UCSD-AML1 (cell line): ENCODE data around the gene SOCS2.

Experiments
- DNase-seq: peaks from one replicate; lab custom pipeline; 2025; ENCODE audit not compliant: unreplicated experiment; lab: John Stamatoyannopoulos, UW

Gene SOCS2

GRCh38 chr12:93565760-93566159 lies 6.7 kb upstream of the SOCS2 start:
- no peak for DNase-seq

- no peak for DNase-seq
These were observed 5.3 kb upstream of the SOCS2 start for GRCh38 chr12:93567174-93567573.

DNA sequence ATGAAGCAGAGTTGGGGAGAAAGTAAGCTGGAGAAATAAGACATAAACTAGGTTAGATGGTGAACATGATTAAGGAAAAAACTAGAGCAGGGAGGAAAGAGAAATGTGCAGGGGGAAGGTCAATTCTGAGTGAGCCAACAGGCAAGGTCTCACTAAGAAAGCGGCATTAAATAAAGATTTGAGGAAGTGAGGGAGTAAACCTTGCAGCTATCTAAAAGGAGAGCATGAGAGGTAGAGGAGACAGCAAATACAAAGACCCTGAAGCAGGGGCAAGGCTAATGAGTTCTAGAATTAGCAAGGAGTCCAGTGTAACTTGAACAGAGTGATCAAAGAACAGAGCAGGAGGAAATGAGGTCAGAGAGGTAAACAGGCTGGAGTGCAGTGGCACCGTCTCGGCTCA lies 4.4 kb upstream of the SOCS2 start:
- no peak for DNase-seq

GRCh38 chr12:93569301-93569655 lies 3.2 kb upstream of the SOCS2 start:
- DNase-seq = no peak

DNA sequence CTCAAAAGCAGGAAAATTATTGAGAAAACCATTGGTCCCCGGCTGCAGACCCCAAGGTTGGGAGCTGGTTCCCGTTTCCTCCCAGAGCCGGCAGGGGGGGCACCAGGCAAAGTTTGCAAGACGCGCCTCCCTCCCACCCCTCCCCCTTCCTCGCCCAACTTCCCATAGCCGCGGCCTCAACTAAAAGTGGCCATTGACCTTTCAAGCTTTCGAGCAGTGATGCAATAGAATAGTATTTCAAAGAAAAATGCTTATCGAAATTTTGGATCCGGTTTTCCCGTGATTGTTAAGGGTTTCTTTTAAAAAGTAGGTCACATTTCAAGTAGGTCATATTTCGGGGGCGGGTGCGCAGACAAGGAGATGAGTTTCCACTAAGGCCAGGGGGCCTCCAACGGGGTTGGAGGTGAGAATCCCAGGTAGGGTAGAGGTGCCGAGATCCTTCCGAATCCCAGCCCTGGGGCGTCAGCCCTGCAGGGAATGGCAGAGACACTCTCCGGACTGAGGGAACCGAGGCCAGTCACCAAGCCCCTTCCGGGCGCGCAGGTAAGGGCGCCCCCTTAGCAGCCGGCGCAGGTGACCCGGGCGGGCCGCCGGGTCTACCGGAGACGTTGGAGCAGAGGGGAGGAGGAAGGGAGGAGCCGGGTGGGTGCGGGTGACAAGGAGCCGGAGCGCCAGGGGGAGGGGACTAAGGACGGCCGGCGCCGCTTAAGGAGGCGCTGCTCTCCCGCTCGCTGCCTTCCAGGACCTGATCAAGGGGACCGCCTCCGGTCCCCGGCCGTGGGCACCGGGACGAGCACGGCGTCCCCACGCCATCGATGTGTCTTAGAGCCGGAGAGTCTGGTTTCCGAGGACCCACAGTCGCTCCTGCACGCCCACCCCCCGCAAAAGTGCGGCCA lies 2.6 kb upstream of the SOCS2 start:
- peak; percentile 85 for DNase-seq

DNA sequence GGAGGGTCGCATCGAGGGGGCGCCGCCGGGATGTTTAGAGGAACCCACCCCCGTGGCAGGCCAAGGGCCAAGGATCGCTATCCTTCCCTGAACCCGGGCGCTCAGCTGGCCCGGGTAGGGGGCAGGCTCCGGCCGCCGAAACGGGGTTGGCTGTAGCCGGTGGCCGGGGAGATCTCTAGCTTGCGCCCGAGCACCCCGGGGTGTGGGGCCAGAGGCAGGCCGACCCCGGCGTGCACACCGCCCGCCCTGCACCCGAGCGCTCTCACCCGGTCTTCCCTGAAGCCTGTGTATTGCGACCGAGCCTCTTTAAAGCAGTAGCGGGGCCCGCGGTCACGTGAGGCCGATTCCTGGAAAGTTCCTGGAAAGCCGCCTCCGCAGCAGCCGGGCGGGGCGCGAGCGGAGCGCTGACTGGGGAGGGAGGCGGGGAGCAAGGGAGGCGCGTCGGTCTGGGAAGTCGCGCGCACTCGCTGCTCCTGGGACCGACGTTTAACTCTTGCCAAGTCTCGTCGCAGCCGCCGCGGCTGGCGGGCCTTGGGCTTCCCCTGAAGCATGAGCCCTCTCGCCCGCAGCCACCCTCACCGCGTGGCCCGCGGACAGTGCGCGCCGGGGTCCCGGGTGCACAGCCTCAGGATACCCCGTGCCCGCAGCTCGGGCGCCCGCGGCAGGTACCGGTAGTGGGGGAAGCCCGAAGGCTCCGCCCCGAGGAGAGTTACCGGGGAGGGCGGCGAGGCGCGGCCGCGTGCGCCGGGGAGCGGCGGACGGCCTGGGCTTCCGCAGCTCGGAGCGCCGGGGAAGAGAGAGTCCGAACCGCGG lies 1.7 kb upstream of the SOCS2 start:
- DNase-seq = peak; percentile 97

DNA sequence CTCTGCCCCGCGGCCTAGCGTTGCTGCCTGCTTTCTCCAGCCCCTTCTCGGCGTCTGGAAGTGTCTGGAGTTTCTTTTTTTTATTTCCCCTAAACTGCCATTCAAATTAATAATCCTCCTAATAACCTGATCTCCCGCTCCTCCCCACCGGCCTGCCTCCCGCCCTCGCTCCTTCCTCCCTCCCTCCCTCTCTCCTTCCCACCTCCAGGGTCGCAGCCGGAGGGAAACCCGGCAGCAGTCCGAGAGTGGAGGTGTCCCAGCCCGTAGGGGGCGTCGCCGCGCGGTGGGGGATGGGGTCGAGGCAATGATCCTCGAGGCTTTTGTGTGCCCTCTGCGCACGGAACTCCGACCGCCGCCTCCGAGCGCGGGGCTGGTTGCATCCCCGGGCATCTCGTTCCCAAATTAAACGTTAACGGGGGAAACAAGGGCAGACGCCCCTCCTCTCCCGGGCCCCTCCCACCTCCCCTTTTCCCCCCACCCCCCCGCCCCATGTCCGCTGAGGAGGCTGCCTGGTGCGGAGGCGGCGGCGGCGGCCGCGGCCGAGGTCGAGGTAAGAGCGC lies 1.0 kb upstream of the SOCS2 start:
- DNase-seq = peak; percentile 85

DNA sequence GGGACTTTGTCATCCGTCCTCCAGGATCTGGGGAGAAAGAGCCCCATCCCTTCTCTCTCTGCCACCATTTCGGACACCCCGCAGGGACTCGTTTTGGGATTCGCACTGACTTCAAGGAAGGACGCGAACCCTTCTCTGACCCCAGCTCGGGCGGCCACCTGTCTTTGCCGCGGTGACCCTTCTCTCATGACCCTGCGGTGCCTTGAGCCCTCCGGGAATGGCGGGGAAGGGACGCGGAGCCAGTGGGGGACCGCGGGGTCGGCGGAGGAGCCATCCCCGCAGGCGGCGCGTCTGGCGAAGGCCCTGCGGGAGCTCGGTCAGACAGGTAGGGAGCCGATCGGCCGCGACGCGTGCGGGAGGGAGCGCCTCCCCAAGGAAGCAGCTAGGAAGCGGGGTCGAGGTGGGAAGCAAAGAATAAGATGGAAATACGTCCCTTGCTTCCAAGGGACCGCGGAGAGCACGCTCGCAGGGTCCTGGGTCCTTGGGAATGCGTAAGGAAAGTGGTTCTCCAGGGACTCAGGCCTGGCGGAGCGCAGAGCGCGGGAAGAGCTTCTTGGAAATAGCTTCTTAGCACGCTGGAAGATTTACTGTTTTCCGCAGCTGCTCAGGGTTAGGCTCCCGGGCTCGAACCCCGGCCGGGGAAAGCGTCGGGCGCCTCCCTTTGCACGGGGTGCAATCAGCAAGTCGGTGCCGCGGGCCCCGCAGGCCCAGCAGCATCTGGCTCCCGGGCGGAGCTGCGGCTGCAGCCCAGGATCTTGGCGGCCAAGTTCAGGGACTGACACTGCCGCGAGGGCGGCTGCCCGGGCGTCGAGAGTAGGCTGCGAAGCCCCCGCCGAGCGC lies 457 bp downstream of the SOCS2 start:
- DNase-seq = no peak

DNA sequence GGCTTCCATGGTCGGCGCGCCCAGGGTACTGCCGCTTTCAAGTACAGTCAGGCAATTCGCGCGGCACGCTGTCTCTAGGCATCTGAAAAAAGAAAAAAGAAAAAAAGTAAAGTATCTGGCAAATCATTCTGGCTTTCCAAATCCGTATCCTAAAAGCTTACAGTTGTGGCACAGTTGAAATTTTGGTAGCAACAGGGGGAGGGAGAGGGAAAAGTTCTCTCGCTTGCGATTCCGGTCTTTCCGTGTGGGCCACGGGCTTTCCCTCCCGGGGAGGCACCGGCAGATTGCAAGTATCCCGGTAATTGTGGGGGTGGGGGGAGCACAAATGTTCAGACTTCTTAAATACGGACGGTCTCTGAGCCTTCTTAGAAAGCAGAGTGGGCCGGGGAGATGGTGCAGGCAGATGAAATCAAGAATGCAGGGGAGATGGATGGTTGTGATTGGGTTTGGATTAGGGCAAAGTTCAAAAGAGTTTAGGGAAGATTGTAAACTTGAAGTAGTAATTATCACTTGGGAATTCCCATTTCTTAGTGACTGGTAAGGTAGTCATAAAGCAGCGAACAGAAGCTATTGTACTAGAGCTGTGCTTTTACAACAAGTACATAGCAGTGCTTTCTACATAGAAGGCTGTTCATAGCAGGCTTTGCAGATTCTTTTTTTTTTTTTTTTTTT lies 1.2 kb downstream of the SOCS2 start:
- DNase-seq = no peak

DNA sequence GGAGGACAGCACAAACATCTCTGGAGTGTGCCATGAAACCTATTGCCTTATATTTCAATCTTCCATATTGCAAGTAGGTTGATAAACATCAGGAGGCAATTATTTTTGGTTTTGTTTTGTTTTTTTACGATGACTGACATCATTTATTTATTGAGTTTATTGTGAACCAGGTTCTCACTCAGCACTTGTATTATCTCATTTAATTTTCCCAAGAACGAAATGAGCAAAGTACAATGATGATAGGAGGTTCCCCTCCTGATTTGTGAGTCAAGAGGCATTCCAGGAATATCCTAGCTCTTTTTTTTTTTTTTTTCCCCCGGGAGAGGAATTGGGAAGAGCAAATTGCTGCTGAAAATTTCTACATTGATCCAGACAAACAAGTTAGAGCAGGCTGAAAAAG lies 4.7 kb downstream of the SOCS2 start:
- no peak for DNase-seq

- no peak for DNase-seq
These were observed 5.7 kb downstream of the SOCS2 start for GRCh38 chr12:93578221-93578620.

GRCh38 chr12:93580682-93581081 lies 8.2 kb downstream of the SOCS2 start:
- DNase-seq = no peak

- no peak for DNase-seq
These were observed 8.9 kb downstream of the SOCS2 start for GRCh38 chr12:93581370-93581769.

GRCh38 chr12:93582351-93582750 lies 9.9 kb downstream of the SOCS2 start:
- DNase-seq = no peak

DNA sequence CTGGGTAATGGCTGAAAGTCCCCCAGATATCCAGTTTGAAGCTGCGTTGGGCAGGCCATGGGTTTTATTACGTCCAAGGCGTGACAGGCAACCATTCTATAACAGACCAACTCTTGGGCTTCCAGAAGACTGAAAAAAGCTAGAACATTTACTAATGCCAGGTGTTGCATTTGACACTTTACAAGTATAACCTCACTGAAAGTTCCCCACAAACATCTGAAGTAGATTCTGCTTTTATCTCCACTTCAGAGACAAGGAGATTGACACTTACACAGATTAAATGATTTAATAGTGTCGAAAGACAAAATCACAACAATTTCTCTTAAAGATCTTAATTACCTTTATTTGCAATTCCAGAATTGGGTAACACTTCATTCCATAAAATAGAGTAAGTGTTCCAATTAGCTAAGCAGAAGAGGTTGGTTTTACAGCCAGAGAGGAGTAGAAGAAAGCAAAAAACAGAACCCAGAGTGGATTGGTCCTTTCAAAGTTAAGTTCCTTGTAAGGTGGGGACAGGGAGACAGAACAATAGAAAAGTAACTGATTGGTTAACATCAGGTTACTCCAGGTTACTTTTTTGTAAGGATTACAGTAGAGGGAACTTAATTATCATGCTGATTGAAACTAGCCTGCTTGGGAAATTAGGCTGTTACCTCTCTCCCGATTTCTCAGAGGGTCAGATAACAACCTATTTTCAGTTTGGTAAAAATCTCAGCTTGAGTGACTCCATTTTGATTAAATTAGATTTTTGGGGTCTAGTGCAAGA lies 11.3 kb downstream of the SOCS2 start:
- DNase-seq = no peak

DNA sequence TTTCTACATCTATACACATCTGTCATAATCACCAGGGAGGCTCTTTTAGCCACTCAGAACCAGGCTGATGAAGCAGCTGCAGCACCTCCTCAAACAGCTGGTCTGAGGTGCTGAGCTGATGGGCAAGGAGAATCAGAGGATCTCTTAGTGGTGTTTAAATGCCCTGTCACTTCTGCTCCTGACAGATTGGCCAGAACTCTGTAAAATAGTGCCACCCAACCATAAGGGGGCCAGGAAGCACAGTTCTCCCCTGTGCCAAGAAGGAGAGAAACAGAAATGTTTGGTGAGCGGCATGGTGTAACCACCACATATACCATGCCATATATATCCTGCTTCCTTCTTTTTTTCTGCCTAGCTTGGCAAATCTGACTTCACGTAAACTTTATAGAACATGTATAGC lies 12.8 kb downstream of the SOCS2 start:
- DNase-seq = no peak

GRCh38 chr12:93587611-93588010 lies 15.1 kb downstream of the SOCS2 start:
- DNase-seq = no peak

GRCh38 chr12:93589081-93589480 lies 16.6 kb downstream of the SOCS2 start:
- no peak for DNase-seq

DNA sequence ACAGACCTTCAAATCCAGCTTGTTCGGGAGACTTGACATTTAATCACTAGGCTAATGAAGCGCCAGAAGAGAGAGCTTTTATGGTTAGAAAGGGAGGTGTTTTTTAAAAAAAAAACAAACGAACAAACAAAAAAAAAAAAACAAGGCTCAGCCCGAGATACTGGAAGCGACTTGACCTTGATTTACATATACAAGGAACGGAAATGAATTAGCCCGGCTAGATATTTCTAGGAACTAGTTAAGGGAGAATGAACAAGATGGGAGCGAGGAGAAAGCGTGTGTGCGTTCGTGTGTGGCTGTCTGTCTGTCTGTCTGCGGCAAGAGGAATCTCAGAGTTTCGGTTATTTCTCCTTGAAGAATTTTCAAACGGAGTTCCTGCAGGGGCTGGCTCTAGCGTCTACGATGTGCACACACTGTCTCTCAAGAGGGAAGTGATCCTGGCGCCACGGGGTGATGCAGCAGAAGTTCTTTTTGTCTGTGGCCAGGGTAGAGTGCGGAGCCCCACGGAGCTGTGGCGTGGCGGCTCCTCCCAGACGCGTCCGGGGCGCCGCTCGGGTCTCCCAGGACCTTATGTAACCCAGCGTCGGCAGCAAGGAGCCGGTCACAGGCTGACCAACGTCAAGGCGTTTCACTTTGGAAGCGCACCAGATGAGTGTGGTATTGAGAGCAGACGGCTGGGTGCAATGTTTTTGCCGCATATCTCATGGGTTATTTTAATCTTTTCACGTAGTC lies 18.8 kb downstream of the SOCS2 start:
- DNase-seq = peak; percentile 59
